ENCODE results near the gene BEGAIN. TPM values are rescaled to one million over a fixed set of nuclear protein-coding genes. Genes with fewer than 3 reads are reported as not detected.

Gene BEGAIN
- total and polyA plus RNA-seq, 9 of the 15 experiments (the other 6 are each of a cell fraction or from before 2014, with no cell fraction given) = 0.07 to 0.68 (median 0.55) TPM; not detected in 3

DNA sequence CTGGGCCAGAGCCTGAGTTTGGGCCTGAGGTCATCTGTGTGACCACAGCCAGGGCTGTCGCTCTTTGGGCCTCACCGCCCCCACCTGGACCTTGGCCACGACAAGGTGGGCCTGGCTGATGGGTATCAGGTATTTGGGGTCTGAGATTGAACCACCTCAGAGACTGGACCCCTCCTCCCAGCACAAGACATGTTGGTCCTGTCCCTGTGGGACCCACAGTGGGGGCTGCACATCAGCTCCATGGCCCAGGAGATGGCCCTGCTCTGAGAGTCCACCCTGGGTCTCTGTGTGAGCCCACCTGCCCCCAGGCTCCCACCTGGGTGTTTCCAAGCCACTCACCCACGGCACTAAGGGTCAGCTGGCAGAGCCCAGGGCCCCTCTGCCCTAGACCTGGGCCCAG is 20.6 kb downstream of the BEGAIN start (continued):
- TF ChIP-seq ZNF318 (IDR thresholded peaks at IDR 0.05; ENCODE audit: borderline replicate concordance in 1 of 2, low read depth in 1 of 2) = no peak
- no peak for TF ChIP-seq KAT7 (CRISPR knock-in tag; IDR thresholded peaks at IDR 0.05; ENCODE audit: borderline replicate concordance)
- no peak for TF ChIP-seq LARP7 (IDR thresholded peaks at IDR 0.05)

All from K562 (cell line).